Kidney epithelial cell (primary cell): Measurements from ENCODE around the gene TFCP2L1. TPM values are rescaled to one million over a fixed set of nuclear protein-coding genes. Genes with fewer than 3 reads are reported as not detected.

Source experiments
- DNase-seq: peaks from one replicate; pipeline ENCODE4 v3.0.0-alpha.2; 2010; ENCODE audit warnings: low read depth
- H3K27me3 ChIP-seq: 2 replicates; pipeline ENCODE4 v1.6.0; 2011; ENCODE audit warnings: low read length; ENCODE audit not compliant: control insufficient read depth, insufficient read depth
- H3K36me3 ChIP-seq: 2 replicates; pipeline ENCODE4 v1.5.1; 2011; ENCODE audit warnings: low read length; ENCODE audit not compliant: control insufficient read depth, insufficient read depth
- H3K4me3 ChIP-seq: 2 replicates; pipeline ENCODE4 v1.5.1; 2011; ENCODE audit warnings: low read depth, mild to moderate bottlenecking, control low read depth, low read length
- CTCF ChIP-seq: IDR thresholded peaks from 2 replicates; pipeline ENCODE4 v1.5.1; 2011; ENCODE audit warnings: mild to moderate bottlenecking, moderate library complexity, low read length, control low read depth, inconsistent platforms; ENCODE audit not compliant: insufficient read depth, poor library complexity, severe bottlenecking
- total RNA-seq: library from RNA; depleted of rRNA; stranded (reverse); fragments of >200 nt; gene quantifications from 2 replicates; pipeline ENCODE4 v1.2.3, GENCODE V29; 2015

The TFCP2L1 gene
- total RNA-seq, 1 donor from 2014 or later: 4.5 TPM

GRCh38 chr2:121240436-121240835 lies 44.6 kb downstream of the TFCP2L1 start:
- Histone ChIP-seq H3K27me3 (no peaks in the 10 kb centered on the region), H3K36me3 (no peaks in the 10 kb centered on the region), H3K4me3 (no peak overlapping the region)
- DNase-seq: no peak
- TF ChIP-seq CTCF: no peak

- Histone ChIP-seq H3K4me3 (no peak overlapping the region), H3K36me3 (no peaks in the 10 kb centered on the region), H3K27me3 (no peaks in the 10 kb centered on the region)
- no peak for TF ChIP-seq CTCF
- no peak for DNase-seq
Observed at GRCh38 chr2:121239969-121240368, 45.0 kb downstream of the TFCP2L1 start.

- no peak for DNase-seq
- Histone ChIP-seq H3K27me3 (no peaks in the 10 kb centered on the region), H3K4me3 (no peak overlapping the region), H3K36me3 (no peaks in the 10 kb centered on the region)
- no peak for TF ChIP-seq CTCF
Observed at GRCh38 chr2:121239471-121239870, 45.5 kb downstream of the TFCP2L1 start.

- no peaks in the 10 kb centered on the region for H3K36me3 ChIP-seq
- DNase-seq: no peak
- no peak overlapping the region for H3K4me3 ChIP-seq
- no peak for TF ChIP-seq CTCF
- H3K27me3 ChIP-seq: no peaks in the 10 kb centered on the region
Observed at GRCh38 chr2:121238828-121239227, 46.2 kb downstream of the TFCP2L1 start.

- TF ChIP-seq CTCF: no peak
- DNase-seq: no peak
- Histone ChIP-seq H3K27me3 (no peaks in the 10 kb centered on the region), H3K36me3 (no peaks in the 10 kb centered on the region), H3K4me3 (no peak overlapping the region)
Observed at GRCh38 chr2:121237980-121238665, 46.9 kb downstream of the TFCP2L1 start.
